K562 (cell line): ENCODE data around the gene HSDL1. TPM values are rescaled to one million over a fixed set of nuclear protein-coding genes. Genes with fewer than 3 reads are reported as not detected.

Source experiments
- ATAC-seq: fragments of 200-7000 bp; cut with Tn5 transposase; 3 replicates; pipeline ENCODE4 v1.9.1; 2020; ENCODE audit warnings: moderate library complexity
- BruUV-seq: library from RNA; stranded (reverse); fragments of 400-500 nt; replicated peaks from 2 replicates; lab custom pipeline; 2021; lab: Mats Ljungman, UMichigan
- CTCF ChIA-PET: fragments of 300-600 bp; formaldehyde crosslinking; extraction: SDS; loops from one replicate; lab custom pipeline; 2021; ENCODE audit warnings: low intra/inter-chr PET ratio; lab: Yijun Ruan, JAX
- POLR2A ChIA-PET: fragments of 300-600, 350-650 bp; sonication (Branson Sonifier 250); formaldehyde crosslinking; extraction: SDS; loops from one replicate; lab custom pipeline; 2021; ENCODE audit warnings: antibody characterized with exemption, inconsistent platforms; lab: Yijun Ruan, JAX
- DNase-seq, 4 experiments: peaks; one replicate each; pipeline versions ENCODE4 v3.0.0 to v3.0.0-alpha.2; 2011 to 2018; ENCODE audit warnings: low spot score in 3 of 4, mixed read lengths in 3 of 4; ENCODE audit errors: extremely low read depth in 1 of 4
- FAIRE-seq: peaks from 2 replicates; lab custom pipeline; 2011; peaks lifted over from hg19 to GRCh38; lab: Jason Lieb, UNC
- H2AFZ ChIP-seq: 2 replicates; pipeline ENCODE4 v1.6.0; 2011; ENCODE audit warnings: low read depth, low read length, control low read depth, inconsistent platforms
- H3K27ac ChIP-seq: fragments of 200-600 bp; 3 replicates; pipeline ENCODE4 v1.8.0; 2011; ENCODE audit warnings: low read depth, mild to moderate bottlenecking, control low read depth, inconsistent platforms, low read length, moderate library complexity, mixed read lengths; ENCODE audit errors: extremely low read depth
- H3K27me3 ChIP-seq, 2 experiments: fragments of 300-600 bp in 1 of 2; 2 replicates in 1 of 2; 3 replicates in 1 of 2; pipeline versions ENCODE4 v1.6.0 to v1.8.0; 2011; ENCODE audit warnings: inconsistent platforms in 2 of 2, low read length in 2 of 2, mild to moderate bottlenecking in 1 of 2, mixed read lengths in 1 of 2, moderate library complexity in 1 of 2; ENCODE audit not compliant: control insufficient read depth in 2 of 2, insufficient read depth in 2 of 2
- H3K36me3 ChIP-seq: fragments of 300-600 bp; 3 replicates; pipeline ENCODE4 v1.8.0; 2011; ENCODE audit warnings: mild to moderate bottlenecking, low read length, inconsistent platforms; ENCODE audit not compliant: control insufficient read depth, insufficient read depth
- H3K4me1 ChIP-seq, 2 experiments: fragments of 200-600 bp in 1 of 2; replicated peaks in 1 of 2; 2 replicates in 1 of 2; 3 replicates in 1 of 2; pipeline versions ENCODE4 v1.5.1 to v1.8.0; 2011; ENCODE audit warnings: inconsistent platforms in 2 of 2, low read length in 2 of 2, mild to moderate bottlenecking in 1 of 2, mixed read lengths in 1 of 2, moderate library complexity in 1 of 2; ENCODE audit not compliant: control insufficient read depth in 2 of 2, insufficient read depth in 2 of 2
- H3K4me2 ChIP-seq: 2 replicates; pipeline ENCODE4 v1.6.1; 2011; ENCODE audit warnings: low read length, control low read depth, inconsistent platforms, mixed read lengths; ENCODE audit not compliant: insufficient read depth
- H3K4me3 ChIP-seq: fragments of 200-600 bp; sonication (generic), shearing (Covaris generic); 2 replicates; pipeline ENCODE4 v1.5.1; 2016; ENCODE audit warnings: control low read depth, inconsistent platforms
- H3K79me2 ChIP-seq: fragments of 200-600 bp; 3 replicates; pipeline ENCODE4 v1.8.0; 2011; ENCODE audit warnings: low read length, inconsistent platforms; ENCODE audit not compliant: control insufficient read depth, insufficient read depth
- H3K9ac ChIP-seq, 2 experiments: 2 replicates each; pipeline versions ENCODE4 v1.6.0 to v1.6.1; 2011; ENCODE audit warnings: low read depth in 2 of 2, low read length in 2 of 2, control low read depth in 1 of 2, inconsistent platforms in 1 of 2, mild to moderate bottlenecking in 1 of 2, mixed read lengths in 1 of 2; ENCODE audit not compliant: insufficient read depth in 1 of 2
- H3K9me1 ChIP-seq: one replicate; pipeline ENCODE4 v1.6.0; 2011; ENCODE audit warnings: inconsistent platforms, mild to moderate bottlenecking, low read length, moderate library complexity; ENCODE audit not compliant: control insufficient read depth, insufficient read depth
- H3K9me3 ChIP-seq: replicated peaks from 2 replicates; pipeline ENCODE4 v1.5.1; 2011; ENCODE audit warnings: low read depth, low read length, inconsistent platforms; ENCODE audit not compliant: control insufficient read depth, insufficient read depth
- H4K20me1 ChIP-seq: replicated peaks from 2 replicates; pipeline ENCODE4 v1.6.1; 2011; ENCODE audit warnings: low read length, inconsistent platforms, mixed read lengths; ENCODE audit not compliant: control insufficient read depth, insufficient read depth
- C11orf30 ChIP-seq: fragments of 450-650 bp; IDR thresholded peaks from 2 replicates; pipeline ENCODE4 v1.6.1; 2016; ENCODE audit warnings: low read depth, mild to moderate bottlenecking
- CXXC5 ChIP-seq: fragments of 250-450 bp; sonication (Bioruptor Pico); IDR thresholded peaks from 2 replicates; pipeline ENCODE4 v1.8.0; 2022; ENCODE audit warnings: inconsistent platforms, mild to moderate bottlenecking, moderate library complexity
- EP400 ChIP-seq: fragments of 450-650 bp; IDR thresholded peaks from 2 replicates; pipeline ENCODE4 v1.6.1; 2017; ENCODE audit warnings: antibody characterized with exemption, mild to moderate bottlenecking, moderate library complexity
- HNRNPUL1 ChIP-seq: fragments of 200-400 bp; formaldehyde crosslinking; IDR thresholded peaks from 2 replicates; pipeline ENCODE4 v1.6.1; 2017; ENCODE audit warnings: low read length
- POLR2AphosphoS2 ChIP-seq: IDR thresholded peaks from 2 replicates; pipeline ENCODE4 v1.6.1; 2012; ENCODE audit warnings: low read length, improper control_type of control experiment
- RBM14 ChIP-seq: fragments of 200-400 bp; formaldehyde crosslinking; IDR thresholded peaks from 2 replicates; pipeline ENCODE4 v1.6.1; 2018; ENCODE audit warnings: low read depth, mild to moderate bottlenecking, low read length, moderate library complexity, borderline replicate concordance; ENCODE audit not compliant: insufficient read depth
- SP1 ChIP-seq: sonication (generic); formaldehyde crosslinking; IDR thresholded peaks from 2 replicates; pipeline ENCODE4 v1.8.1; 2022; ENCODE audit warnings: mild to moderate bottlenecking, missing genetic modification reagents
- STAT5A ChIP-seq: IDR thresholded peaks from 2 replicates; pipeline ENCODE4 v1.6.1; 2012; ENCODE audit warnings: low read length, inconsistent platforms, borderline replicate concordance
- WGBS: fragments of 100-300 bp; shearing (Covaris generic); methylation state at CpG from one replicate; pipeline ENCODE4 v1.1.6; 2016; ENCODE audit warnings: low coverage, mixed read lengths; ENCODE audit not compliant: insufficient coverage; ENCODE audit errors: missing lambda C conversion rate; 5-methylcytosine and 5-hydroxymethylcytosine counted together
- in situ Hi-C: fragments of 300-500 bp; cut with MboI; formaldehyde crosslinking; loops from 4 replicates; pipeline ENCODE4 v1.15.0; 2018; ENCODE audit warnings: inconsistent platforms, mixed read lengths
- intact Hi-C: fragments of 100-400 bp; cut with micrococcal nuclease; formaldehyde crosslinking; loops from 2 replicates; pipeline ENCODE4 v1.14.2; 2022
- polyA plus RNA-seq, 8 experiments: library from polyadenylated mRNA; depleted of rRNA in 4 of 8; stranded (reverse) in 5 of 8; unstranded in 3 of 8; fragments of >200 nt; fragmentation: Nextera tagmentation in 2 of 8; fragmentation: Illumina TruSeq in 1 of 8; extraction: Ambion mirVana in 2 of 8; extraction: Trizol in 1 of 8; gene quantifications; 2 replicates each; pipeline versions ENCODE4 v1.2.1 to v1.2.3, GENCODE V29; 2011 to 2014; ENCODE audit warnings: inconsistent platforms in 1 of 8, missing spikeins in 1 of 8
- total RNA-seq, 7 experiments: library from RNA; depleted of rRNA in 6 of 7; stranded (reverse); fragments of >200 nt in 6 of 7; fragmentation: Illumina TruSeq in 2 of 7; extraction: Trizol in 2 of 7; gene quantifications; 2 replicates each; pipeline versions ENCODE4 v1.2.1 to v1.2.3, GENCODE V29; 2011 to 2021; ENCODE audit warnings: low replicate concordance in 1 of 7
- TF ChIP-seq, protein P1 (sequence below): fragments of 450-650 bp; IDR thresholded peaks from 2 replicates; pipeline ENCODE4 v1.6.1; 2016; ENCODE audit warnings: antibody characterized with exemption
- TF ChIP-seq, protein P2 (sequence below): fragments of 450-650 bp; formaldehyde crosslinking; IDR thresholded peaks from 2 replicates; pipeline ENCODE4 v1.4.0; 2022; ENCODE audit warnings: missing genetic modification characterization

HSDL1 gene
- total and polyA plus RNA-seq, 9 of the 15 experiments (the other 6 are each of a cell fraction or from before 2014, with no cell fraction given): 14.8 to 41.2 (median 27.7) TPM

DNA sequence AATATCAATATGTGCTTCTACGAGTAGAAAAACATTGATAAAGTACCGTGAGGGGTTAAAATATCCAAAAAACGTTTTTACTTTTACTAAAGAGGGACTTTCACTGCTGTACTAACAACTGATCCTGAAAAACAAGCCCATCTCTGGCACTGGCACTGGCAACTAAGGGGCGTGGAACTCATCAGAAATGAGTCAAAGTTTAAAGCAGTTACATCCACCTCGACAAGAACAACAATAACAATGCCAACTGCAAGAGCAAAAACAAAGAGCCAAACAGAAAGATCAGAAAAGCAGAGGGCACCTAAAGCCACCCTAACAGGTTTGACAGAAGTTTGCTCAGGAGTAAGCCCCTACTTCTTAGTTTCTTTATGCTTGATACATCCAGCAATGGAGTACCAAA, 41.3 kb downstream of the HSDL1 start:
- no peak overlapping the region for H3K27ac ChIP-seq
- no peaks in the 10 kb centered on the region for H3K9me1 ChIP-seq
- in situ Hi-C loops: no loop called here
- H3K4me1 ChIP-seq: no peaks in the 10 kb centered on the region
- peaks cover 50% of the 10 kb centered on the region for H3K79me2 ChIP-seq
- peaks cover 12% of the 10 kb centered on the region for H4K20me1 ChIP-seq
- CTCF ChIA-PET: no interaction called here
- 56% methylated on average over 5 of the region's 5 CpGs for WGBS
- POLR2A ChIA-PET: interaction anchor here (0.8 to 1.9 kb wide), 3 partner anchors 11 to 13 kb away, joined by 3 to 7 read pairs (median 4); partner anchors contain the start of gene MBTPS1
- intact Hi-C loops: no loop called here
- H3K27me3 ChIP-seq: no peaks in the 10 kb centered on the region
- H3K36me3 ChIP-seq: peaks cover 28% of the 10 kb centered on the region; the same call in 2 of the 3 replicates
- no peak overlapping the region for H3K9ac ChIP-seq
- no peak for ATAC-seq
- FAIRE-seq: peak; percentile 29
- H3K4me2 ChIP-seq: no peak overlapping the region
- no peak overlapping the region for H2AFZ ChIP-seq
- DNase-seq: no peak
- BruUV-seq: no TSS peak
- TF ChIP-seq RBM14: no peak
- TF ChIP-seq, protein P1, sequence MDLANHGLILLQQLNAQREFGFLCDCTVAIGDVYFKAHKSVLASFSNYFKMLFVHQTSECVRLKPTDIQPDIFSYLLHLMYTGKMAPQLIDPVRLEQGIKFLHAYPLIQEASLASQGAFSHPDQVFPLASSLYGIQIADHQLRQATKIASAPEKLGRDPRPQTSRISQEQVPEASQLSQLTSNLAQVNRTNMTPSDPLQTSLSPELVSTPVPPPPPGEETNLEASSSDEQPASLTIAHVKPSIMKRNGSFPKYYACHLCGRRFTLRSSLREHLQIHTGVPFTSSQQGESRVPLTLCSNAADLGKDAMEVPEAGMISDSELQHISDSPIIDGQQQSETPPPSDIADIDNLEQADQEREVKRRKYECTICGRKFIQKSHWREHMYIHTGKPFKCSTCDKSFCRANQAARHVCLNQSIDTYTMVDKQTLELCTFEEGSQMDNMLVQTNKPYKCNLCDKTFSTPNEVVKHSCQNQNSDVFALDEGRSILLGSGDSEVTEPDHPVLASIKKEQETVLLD: no peak
- TF ChIP-seq SP1 (CRISPR knock-in tag): no peak
- no peak for TF ChIP-seq CXXC5
- TF ChIP-seq EP400: no peak
- no peak for TF ChIP-seq C11orf30
- TF ChIP-seq, protein P2, sequence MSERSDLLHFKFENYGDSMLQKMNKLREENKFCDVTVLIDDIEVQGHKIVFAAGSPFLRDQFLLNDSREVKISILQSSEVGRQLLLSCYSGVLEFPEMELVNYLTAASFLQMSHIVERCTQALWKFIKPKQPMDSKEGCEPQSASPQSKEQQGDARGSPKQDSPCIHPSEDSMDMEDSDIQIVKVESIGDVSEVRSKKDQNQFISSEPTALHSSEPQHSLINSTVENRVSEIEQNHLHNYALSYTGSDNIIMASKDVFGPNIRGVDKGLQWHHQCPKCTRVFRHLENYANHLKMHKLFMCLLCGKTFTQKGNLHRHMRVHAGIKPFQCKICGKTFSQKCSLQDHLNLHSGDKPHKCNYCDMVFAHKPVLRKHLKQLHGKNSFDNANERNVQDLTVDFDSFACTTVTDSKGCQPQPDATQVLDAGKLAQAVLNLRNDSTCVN (CRISPR knock-in tag): no peak
- TF ChIP-seq HNRNPUL1: no peak
- TF ChIP-seq STAT5A: no peak
- no peak for TF ChIP-seq POLR2AphosphoS2
- TF ChIP-seq, all 486 proteins: peak for 0
- H3K9me3 ChIP-seq: no peaks in the 10 kb centered on the region
- H3K4me3 ChIP-seq: no peak overlapping the region
